Muscle of leg (tissue), 11 donors: Measurements from ENCODE around the gene MST1. TPM values are rescaled to one million over a fixed set of nuclear protein-coding genes. Genes with fewer than 3 reads are reported as not detected.
A peak's percentile ranks its signal among the peaks of the same experiment; 100 is the strongest.

Experiments used
- DNase-seq: peaks from one replicate; pipeline ENCODE4 v3.0.0; 2013
- H3K27ac ChIP-seq: one replicate; pipeline ENCODE4 v1.5.1; 2013; ENCODE audit warnings: mild to moderate bottlenecking, low read length, control low read depth
- H3K27me3 ChIP-seq: one replicate; pipeline ENCODE4 v1.6.1; 2013; ENCODE audit warnings: low read length; ENCODE audit not compliant: control insufficient read depth, insufficient read depth
- H3K36me3 ChIP-seq: one replicate; pipeline ENCODE4 v1.6.1; 2013; ENCODE audit warnings: low read length; ENCODE audit not compliant: control insufficient read depth, insufficient read depth
- H3K4me1 ChIP-seq: one replicate; pipeline ENCODE4 v1.6.1; 2013; ENCODE audit warnings: low read length; ENCODE audit not compliant: control insufficient read depth, insufficient read depth
- H3K4me3 ChIP-seq: one replicate; pipeline ENCODE4 v1.5.1; 2013; ENCODE audit warnings: low read length, control low read depth
- H3K9me3 ChIP-seq: replicated peaks from 2 replicates; pipeline ENCODE4 v1.6.1; 2013; ENCODE audit warnings: low read depth, low read length; ENCODE audit not compliant: control insufficient read depth
- WGBS: methylation state at CpG from one replicate; pipeline ENCODE4 v1.1.5; 2013; ENCODE audit warnings: missing lambda C conversion rate; ENCODE audit not compliant: insufficient coverage; 5-methylcytosine and 5-hydroxymethylcytosine counted together
- polyA plus RNA-seq, 8 donors: library from polyadenylated mRNA; unstranded; fragments of 120-200 nt; gene quantifications; one replicate each; pipeline versions ENCODE4 v1.2.1 to v1.2.3, GENCODE V29; 2013; ENCODE audit warnings: inconsistent platforms in 1 of 8, low replicate concordance in 1 of 8; ENCODE audit not compliant: insufficient read length in 8 of 8, insufficient read depth in 1 of 8
- total RNA-seq: library from RNA; stranded (reverse); fragments of 120-200 nt; gene quantifications from one replicate; pipeline ENCODE4 v1.2.4, GENCODE V29; 2013

MST1 gene
- total and polyA plus RNA-seq, 9 donors: 7.0 to 30.3 (median 9.8) TPM

DNA sequence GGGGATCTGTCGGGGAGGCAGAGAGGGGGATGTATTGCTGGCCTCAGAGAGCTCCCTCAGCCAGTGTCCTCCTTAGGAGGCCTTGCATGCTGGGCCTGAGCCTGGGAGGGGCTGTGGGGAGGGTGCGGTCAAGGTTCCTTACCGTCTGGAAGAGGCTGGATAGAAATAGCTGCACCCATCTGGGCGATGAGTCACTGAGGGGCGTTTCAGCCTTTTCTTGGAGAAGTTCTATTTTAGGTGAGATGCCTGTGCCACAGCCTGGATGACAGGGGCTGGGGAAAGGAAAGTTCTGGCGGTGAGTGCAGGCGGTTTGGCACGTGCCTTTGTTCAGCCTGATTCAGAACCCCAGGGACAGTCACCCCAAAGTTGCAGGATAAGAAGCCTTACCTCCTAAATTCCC lies 50.8 kb downstream of the MST1 start:
- DNase-seq: peak; percentile 30

DNA sequence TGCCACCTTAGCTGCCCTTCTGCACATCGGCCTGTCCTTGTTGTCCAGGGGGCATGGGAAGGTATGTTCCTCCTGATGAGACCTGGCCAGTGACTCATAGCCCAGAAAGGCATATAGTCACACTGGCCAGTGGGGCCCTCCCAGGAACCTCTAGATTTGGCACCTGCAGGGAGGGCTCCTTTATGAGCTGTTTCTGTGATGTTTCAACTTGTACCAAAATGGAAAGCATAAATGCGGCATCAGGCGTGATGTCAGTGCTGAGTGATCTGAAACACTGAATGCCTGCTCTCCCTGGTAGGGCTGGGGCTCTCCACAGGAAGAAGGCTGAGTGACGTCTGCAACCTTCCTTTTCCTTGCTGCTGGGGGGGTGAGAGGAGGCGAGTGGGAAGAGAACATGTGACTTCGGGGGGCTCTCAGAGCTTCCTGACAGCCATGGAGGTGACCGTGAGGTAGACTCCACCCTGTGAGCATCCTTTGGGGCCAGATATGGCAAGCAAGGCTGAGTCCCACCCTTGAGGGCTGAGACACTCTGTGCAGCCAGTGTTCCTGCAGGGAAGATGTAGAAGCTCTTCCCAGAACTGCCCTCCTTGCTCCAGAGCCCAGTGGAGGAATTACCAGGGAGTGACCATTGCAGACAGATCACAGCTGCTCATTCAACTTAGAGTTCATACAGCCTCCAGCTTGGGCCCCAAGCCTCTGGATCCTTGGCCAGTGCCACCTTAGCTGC lies 52.2 kb downstream of the MST1 start:
- Histone ChIP-seq H3K36me3 (no peaks in the 10 kb centered on the region), H3K27me3 (no peaks in the 10 kb centered on the region), H3K27ac (no peak overlapping the region), H3K4me1 (peaks cover 2% of the 10 kb centered on the region), H3K9me3 (no peaks in the 10 kb centered on the region), H3K4me3 (no peak overlapping the region)
- WGBS: 61% methylated on average over 6 of the region's 7 CpGs
- DNase-seq: no peak

More for the DNA sequence above, 50.8 kb downstream of the MST1 start:
- peaks cover 2% of the 10 kb centered on the region for H3K4me1 ChIP-seq
- no peak overlapping the region for H3K27ac ChIP-seq
- no peaks in the 10 kb centered on the region for H3K9me3 ChIP-seq
- no peaks in the 10 kb centered on the region for H3K27me3 ChIP-seq
- no peaks in the 10 kb centered on the region for H3K36me3 ChIP-seq
- 39% methylated on average over 3 of the region's 8 CpGs for WGBS
- no peak overlapping the region for H3K4me3 ChIP-seq

DNA sequence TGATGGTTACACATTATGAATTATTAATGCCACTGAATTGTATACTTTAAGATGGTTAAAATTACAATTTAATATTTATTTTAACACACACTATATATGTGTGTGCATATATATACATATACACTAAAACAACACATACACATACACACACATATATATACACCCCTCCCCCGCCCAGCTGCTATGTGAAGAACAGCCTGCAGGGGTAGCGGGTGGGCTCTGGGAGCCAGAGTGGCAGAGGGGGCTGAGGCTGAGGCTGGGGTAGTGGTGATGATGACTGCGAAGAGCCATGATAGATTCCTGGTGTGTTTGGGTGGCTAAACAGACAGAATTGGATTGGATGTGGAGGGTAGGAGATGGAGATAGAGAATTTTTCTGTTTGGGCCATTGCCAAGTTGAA lies 54.5 kb downstream of the MST1 start:
- Histone ChIP-seq H3K4me1 (peaks cover 2% of the 10 kb centered on the region), H3K27me3 (no peaks in the 10 kb centered on the region), H3K4me3 (no peak overlapping the region), H3K27ac (no peak overlapping the region), H3K36me3 (no peaks in the 10 kb centered on the region), H3K9me3 (no peaks in the 10 kb centered on the region)
- 65% methylated on average over 2 of the region's 3 CpGs for WGBS
- DNase-seq: no peak

Other genes with a start within 250 kb of the MST1 start
- gene DAG1, start 219.2 kb downstream of the MST1 start, total RNA-seq: 142 TPM
- gene DAG1, start 219.2 kb downstream of the MST1 start, polyA plus RNA-seq: 100 to 1,000 TPM; 151 to 229 (median 199) TPM
- 0.44 TPM for gene BSN, start 135.0 kb downstream of the MST1 start, total RNA-seq
- 1 to 10 TPM in 2 of 8 donors, under 1 TPM in 6; 0.48 to 1.2 (median 0.67) TPM for gene BSN, start 135.0 kb downstream of the MST1 start, polyA plus RNA-seq
- gene APEH, start 15.1 kb downstream of the MST1 start, total RNA-seq: 56.6 TPM
- 10 to 100 TPM; 53.6 to 71.3 (median 61.5) TPM for gene APEH, start 15.1 kb downstream of the MST1 start, polyA plus RNA-seq
- 20.4 TPM for gene RNF123, start 83 bp upstream of the MST1 start, total RNA-seq
- 10 to 100 TPM; 32.2 to 46.5 (median 37.0) TPM for gene RNF123, start 83 bp upstream of the MST1 start, polyA plus RNA-seq
- 1.2 TPM for gene AMIGO3, start 30.2 kb upstream of the MST1 start, total RNA-seq
- gene AMIGO3, start 30.2 kb upstream of the MST1 start, polyA plus RNA-seq: 1 to 10 TPM; 1.6 to 3.8 (median 3.3) TPM
- 12.2 TPM for gene GMPPB, start 34.5 kb upstream of the MST1 start, total RNA-seq
- 10 to 100 TPM; 11.1 to 15.3 (median 12.7) TPM for gene GMPPB, start 34.5 kb upstream of the MST1 start, polyA plus RNA-seq
- gene IP6K1, start 97.1 kb upstream of the MST1 start, total RNA-seq: 12.6 TPM
- gene IP6K1, start 97.1 kb upstream of the MST1 start, polyA plus RNA-seq: 10 to 100 TPM; 18.5 to 27.2 (median 23.7) TPM
- gene CDHR4, start 110.4 kb upstream of the MST1 start, total RNA-seq: not detected
- gene CDHR4, start 110.4 kb upstream of the MST1 start, polyA plus RNA-seq: under 1 TPM in 6 of 8 donors, not detected in 2; 0.06 to 0.52 (median 0.15) TPM
- gene INKA1, start 113.8 kb upstream of the MST1 start, total RNA-seq: 13.2 TPM
- 10 to 100 TPM in 5 of 8 donors, 1 to 10 TPM in 3; 8.2 to 17.6 (median 10.9) TPM for gene INKA1, start 113.8 kb upstream of the MST1 start, polyA plus RNA-seq
- gene UBA7, start 124.5 kb upstream of the MST1 start, total RNA-seq: 23.3 TPM
- 10 to 100 TPM; 19.8 to 31.6 (median 23.6) TPM for gene UBA7, start 124.5 kb upstream of the MST1 start, polyA plus RNA-seq
- 4.5 TPM for gene TRAIP, start 167.1 kb upstream of the MST1 start, total RNA-seq
- gene TRAIP, start 167.1 kb upstream of the MST1 start, polyA plus RNA-seq: 1 to 10 TPM; 3.8 to 6.7 (median 5.4) TPM
- gene CAMKV, start 180.4 kb upstream of the MST1 start, total RNA-seq: 0.22 TPM
- 1 to 10 TPM in 2 of 8 donors, under 1 TPM in 6; 0.08 to 2.1 (median 0.57) TPM for gene CAMKV, start 180.4 kb upstream of the MST1 start, polyA plus RNA-seq
- 1.2 TPM for gene MST1R, start 214.4 kb upstream of the MST1 start, total RNA-seq
- 1 to 10 TPM; 1.8 to 5.0 (median 3.4) TPM for gene MST1R, start 214.4 kb upstream of the MST1 start, polyA plus RNA-seq
- gene MON1A, start 240.3 kb upstream of the MST1 start, total RNA-seq: 5.3 TPM
- gene MON1A, start 240.3 kb upstream of the MST1 start, polyA plus RNA-seq: 1 to 10 TPM; 6.7 to 8.4 (median 7.2) TPM